ENCODE measurements around the gene VTCN1.

Gene VTCN1

DNA sequence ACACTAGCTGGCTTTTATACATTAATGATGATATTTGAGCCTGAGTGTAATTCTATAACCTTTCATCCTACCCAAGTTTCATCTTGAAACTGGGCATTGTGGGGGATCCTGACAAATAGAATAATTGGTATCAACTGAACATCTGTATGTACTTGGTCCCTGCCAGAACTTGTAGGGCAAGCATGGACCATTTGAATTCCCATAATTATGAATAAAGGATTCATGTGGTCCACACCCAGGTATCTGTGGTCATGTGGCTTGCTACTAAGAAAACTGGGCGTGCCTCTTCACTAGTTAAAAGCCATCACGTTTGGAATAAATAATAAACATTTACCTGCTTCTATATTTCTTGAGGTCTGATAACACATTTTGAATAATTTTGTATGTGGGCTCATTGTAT is 20.6 kb upstream of the VTCN1 start:
- no peak for DNase-seq (ENCODE audit: low read depth)
- no peak overlapping the region for H3K4me3 ChIP-seq (ENCODE audit: low read length)
- TF ChIP-seq, protein P1, sequence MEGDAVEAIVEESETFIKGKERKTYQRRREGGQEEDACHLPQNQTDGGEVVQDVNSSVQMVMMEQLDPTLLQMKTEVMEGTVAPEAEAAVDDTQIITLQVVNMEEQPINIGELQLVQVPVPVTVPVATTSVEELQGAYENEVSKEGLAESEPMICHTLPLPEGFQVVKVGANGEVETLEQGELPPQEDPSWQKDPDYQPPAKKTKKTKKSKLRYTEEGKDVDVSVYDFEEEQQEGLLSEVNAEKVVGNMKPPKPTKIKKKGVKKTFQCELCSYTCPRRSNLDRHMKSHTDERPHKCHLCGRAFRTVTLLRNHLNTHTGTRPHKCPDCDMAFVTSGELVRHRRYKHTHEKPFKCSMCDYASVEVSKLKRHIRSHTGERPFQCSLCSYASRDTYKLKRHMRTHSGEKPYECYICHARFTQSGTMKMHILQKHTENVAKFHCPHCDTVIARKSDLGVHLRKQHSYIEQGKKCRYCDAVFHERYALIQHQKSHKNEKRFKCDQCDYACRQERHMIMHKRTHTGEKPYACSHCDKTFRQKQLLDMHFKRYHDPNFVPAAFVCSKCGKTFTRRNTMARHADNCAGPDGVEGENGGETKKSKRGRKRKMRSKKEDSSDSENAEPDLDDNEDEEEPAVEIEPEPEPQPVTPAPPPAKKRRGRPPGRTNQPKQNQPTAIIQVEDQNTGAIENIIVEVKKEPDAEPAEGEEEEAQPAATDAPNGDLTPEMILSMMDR (conservative IDR thresholded peaks at IDR 0.05; ENCODE audit: low read length), result no peak

DNA sequence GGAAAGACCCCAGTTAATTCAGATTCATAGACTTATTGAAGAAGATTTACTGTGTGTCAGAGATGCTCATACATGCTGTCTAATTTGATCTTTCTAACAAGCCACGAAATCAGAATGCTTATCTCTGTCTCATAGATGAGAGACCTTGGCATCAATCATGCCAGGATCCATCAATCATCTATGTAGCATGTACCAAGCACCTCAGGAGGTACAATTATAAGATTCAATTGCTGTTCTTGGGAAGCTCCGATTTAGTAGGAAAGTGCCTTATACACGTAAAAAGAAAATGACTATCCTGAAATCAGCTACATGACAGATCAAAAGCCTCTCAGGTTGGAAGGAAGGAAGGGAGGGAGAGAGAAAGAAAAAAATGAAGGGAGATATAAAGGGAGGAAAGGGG is 18.5 kb upstream of the VTCN1 start:
- DNase-seq (ENCODE audit: low read depth), result no peak
- TF ChIP-seq, protein P1 (conservative IDR thresholded peaks at IDR 0.05; ENCODE audit: low read length), result no peak
- H3K4me3 ChIP-seq (ENCODE audit: low read length), result no peak overlapping the region

DNA sequence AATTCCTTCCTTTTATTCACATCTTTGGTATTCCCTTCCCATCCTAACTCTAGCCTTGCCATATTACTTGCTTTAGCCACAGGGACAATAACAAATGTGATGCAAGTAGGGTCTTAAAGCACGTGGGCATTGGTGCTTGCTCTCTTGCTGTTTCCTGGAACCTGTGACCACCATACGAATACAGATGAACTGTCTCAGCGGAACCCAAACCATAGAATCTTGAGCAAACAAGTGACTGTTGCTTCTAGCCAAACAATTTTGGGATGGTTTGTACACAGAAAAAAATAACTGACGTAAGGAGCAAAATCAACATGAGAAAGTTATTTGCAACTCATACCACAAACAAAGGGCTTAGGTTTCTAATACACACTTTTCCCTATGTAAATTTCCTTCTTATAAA is 15.2 kb upstream of the VTCN1 start:
- TF ChIP-seq, protein P1 (conservative IDR thresholded peaks at IDR 0.05; ENCODE audit: low read length), result no peak
- no peak overlapping the region for H3K4me3 ChIP-seq (ENCODE audit: low read length)
- DNase-seq (ENCODE audit: low read depth), result no peak

DNA sequence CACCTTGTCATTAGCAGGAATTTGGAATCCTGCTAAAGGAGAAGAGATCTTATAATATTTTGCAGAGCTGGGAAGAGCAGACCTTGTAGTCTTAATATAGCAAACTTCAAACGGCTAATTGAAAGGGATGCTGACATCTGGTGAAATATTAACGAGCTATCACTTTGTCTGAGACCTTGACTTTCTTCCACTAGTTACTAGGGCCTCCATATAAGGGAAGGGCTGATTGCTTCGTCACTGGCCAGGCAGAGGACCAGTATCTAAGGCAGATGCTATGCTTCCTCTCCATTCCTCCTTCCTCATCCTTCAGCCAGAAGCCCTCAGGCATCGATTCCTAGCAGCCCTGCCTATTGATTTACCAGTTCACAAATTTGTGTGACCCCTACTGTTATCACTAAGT is 6.0 kb upstream of the VTCN1 start:
- no peak overlapping the region for H3K4me3 ChIP-seq (ENCODE audit: low read length)
- DNase-seq (ENCODE audit: low read depth), result no peak
- TF ChIP-seq, protein P1 (conservative IDR thresholded peaks at IDR 0.05; ENCODE audit: low read length), result no peak

DNA sequence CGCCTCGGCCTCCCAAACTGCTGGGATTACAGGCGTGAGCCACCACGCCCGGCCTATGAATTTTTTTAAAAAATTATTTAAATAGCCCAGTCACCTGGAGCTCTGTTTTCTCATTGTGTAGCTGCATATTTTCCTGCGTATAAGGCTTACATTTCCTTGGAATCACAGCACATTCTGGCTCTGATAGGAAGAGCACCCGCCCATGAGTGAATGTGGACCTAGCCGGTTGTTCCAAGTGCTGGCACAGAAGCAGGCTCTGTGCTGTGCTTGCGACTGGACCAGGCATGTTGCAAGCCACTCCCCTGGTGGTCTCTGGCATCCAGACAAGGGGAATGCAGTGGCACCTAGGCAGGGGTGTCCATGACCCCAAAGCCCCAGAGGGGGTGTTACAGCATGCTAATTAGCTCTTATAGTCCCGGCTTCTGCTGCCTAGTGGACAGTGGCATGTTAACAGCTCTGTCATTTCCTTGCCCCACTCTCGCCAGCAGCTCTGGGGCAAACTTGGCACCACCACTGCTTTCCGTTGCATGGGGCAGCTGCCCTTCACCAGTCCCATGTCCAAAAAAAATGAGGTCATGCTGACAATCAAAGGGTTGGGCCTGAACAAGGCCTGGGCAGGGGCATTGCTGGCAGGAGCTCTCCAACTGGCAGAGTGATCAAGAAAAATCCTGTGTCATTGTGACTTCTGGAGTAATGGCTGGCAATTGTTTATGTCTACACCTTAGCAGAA is 5.2 kb upstream of the VTCN1 start:
- TF ChIP-seq, protein P1 (conservative IDR thresholded peaks at IDR 0.05; ENCODE audit: low read length), result no peak
- no peak for DNase-seq (ENCODE audit: low read depth)
- H3K4me3 ChIP-seq (ENCODE audit: low read length), result no peak overlapping the region

DNA sequence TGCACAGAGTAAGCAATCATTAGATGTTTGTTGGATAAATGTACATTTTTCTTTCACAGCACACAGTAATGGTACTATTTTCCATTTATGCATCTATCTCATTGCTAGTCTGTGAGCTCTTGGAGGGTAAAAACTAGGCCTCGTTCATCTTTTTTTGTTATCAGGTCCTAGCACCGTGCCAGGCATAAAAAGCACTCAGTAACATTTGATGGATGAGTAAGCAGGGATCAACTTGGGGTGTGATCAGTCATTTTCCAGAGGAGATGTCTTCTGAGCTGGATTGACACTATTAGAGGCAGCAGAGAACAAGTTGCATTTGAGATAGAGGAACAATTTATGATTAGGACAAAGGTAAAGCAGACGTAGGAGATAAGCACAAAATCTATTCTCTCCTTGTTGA is 4.3 kb upstream of the VTCN1 start:
- no peak for DNase-seq (ENCODE audit: low read depth)
- no peak overlapping the region for H3K4me3 ChIP-seq (ENCODE audit: low read length)
- TF ChIP-seq, protein P1 (conservative IDR thresholded peaks at IDR 0.05; ENCODE audit: low read length), result no peak

DNA sequence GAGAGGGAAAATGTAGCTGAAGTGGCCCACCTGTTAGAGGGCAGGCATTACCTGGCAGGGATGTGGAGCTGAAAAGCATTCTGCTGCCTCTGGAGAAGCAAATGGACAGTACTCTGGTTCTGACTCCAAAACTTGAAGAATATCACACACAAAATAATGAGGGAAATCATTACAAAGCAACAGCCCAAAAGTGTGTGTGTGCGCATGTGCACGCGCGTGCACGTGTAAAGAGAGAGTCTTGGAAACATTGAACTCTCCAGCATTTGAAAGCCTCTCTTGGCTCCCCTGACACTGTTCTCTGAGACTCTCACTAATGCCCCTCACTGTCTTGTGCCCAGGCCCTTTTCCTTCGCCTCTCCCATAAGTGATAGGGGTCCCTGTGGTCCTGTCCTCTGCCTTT is 2.3 kb upstream of the VTCN1 start:
- no peak for DNase-seq (ENCODE audit: low read depth)
- no peak overlapping the region for H3K4me3 ChIP-seq (ENCODE audit: low read length)
- TF ChIP-seq, protein P1 (conservative IDR thresholded peaks at IDR 0.05; ENCODE audit: low read length), result no peak
